HAP-1 (cell line): ENCODE data around the gene SESN3.
"Not testable (repeated sequence)": the region's sequence is repeated elsewhere in the genome, so short reads cannot be mapped to it uniquely, and the experiment has no call there.

ENCODE experiments used
- DNase-seq, 2 experiments: peaks; one replicate each; pipeline ENCODE4 v3.0.0-alpha.2; 2016 to 2020; ENCODE audit warnings: low spot score in 2 of 2
- H3K27me3 ChIP-seq: fragments of 250-450 bp; sonication (Bioruptor Pico); 2 replicates; pipeline ENCODE4 v1.5.1; 2020; ENCODE audit warnings: low read depth, mild to moderate bottlenecking, moderate library complexity
- H3K36me3 ChIP-seq: fragments of 250-450 bp; sonication (Bioruptor Pico); replicated peaks from 2 replicates; pipeline ENCODE4 v1.5.1; 2020; ENCODE audit warnings: mild to moderate bottlenecking
- H3K4me1 ChIP-seq: fragments of 250-450 bp; sonication (Bioruptor Pico); 2 replicates; pipeline ENCODE4 v1.5.1; 2020; ENCODE audit warnings: mild to moderate bottlenecking
- H3K4me3 ChIP-seq: fragments of 250-450 bp; sonication (Bioruptor Pico); 2 replicates; pipeline ENCODE4 v1.5.1; 2020; ENCODE audit warnings: mild to moderate bottlenecking, moderate library complexity
- H3K9me3 ChIP-seq: fragments of 250-450 bp; sonication (Bioruptor Pico); 2 replicates; pipeline ENCODE4 v1.5.1; 2020; ENCODE audit warnings: mild to moderate bottlenecking, moderate library complexity
- in situ Hi-C: fragments of 300-500 bp; cut with MboI; formaldehyde crosslinking; loops from 3 replicates; pipeline ENCODE4 v1.14.3; 2020; ENCODE audit warnings: low sequenced_read_pairs, inconsistent platforms, mixed read lengths

Gene SESN3

DNA sequence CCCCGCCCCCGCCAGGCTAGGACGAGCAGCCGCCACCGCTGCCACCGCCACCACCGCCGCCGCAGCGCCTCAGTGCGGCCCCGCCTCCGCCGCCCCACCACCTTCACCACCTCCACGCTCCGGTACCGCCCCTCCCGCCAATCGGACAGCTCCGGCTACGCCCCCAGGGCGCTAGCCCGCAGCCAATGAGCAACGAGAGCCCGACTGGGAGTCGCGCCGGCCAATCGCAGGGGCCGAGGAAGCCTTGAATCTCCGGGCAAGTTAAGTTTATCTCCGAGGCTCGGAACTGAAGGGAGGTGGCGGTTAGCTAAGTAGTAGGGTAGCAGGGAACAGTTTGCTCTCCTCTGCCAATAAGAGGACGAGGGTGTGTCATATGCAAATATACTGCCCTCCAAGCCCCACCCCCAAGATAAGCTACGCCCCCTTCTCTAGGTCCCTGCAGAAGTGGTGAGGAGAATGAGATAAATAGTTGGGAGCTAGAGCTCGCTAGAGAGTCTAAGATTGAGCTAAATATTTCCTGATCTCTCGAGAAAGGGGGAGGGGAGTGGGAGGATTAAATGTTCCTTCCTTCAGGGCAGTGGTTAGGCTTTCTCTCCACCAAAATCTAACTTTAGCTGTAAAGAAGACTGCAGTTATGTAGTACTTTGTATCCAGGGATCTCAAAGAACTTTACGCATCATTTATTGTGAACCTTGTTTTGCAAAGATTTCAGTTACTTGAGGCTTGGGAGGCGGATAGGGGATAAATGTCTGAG is at the start of gene SESN3:
TSS of gene SESN3 (minus strand) at position 76 of the 754 bp plus-strand sequence. CDS start 342 bp downstream, outside the sequence.
- Histone ChIP-seq H3K27me3 (no peaks in the 10 kb centered on the region), H3K4me3 (peak within 1 kb of the TSS; percentile 55), H3K4me1 (peaks cover 31% of the 10 kb centered on the region), H3K9me3 (no peaks in the 10 kb centered on the region), H3K36me3 (no peaks in the 10 kb centered on the region)
- in situ Hi-C loops, result no loop called here
- DNase-seq, result peak; percentile 100

GRCh38 chr11:95279921-95280868 is 49.2 kb upstream of the SESN3 start:
- peak; percentile 82 to 95 for DNase-seq
- Histone ChIP-seq H3K27me3 (no peaks in the 10 kb centered on the region), H3K36me3 (no peaks in the 10 kb centered on the region), H3K4me3 (no peak overlapping the region), H3K4me1 (peaks cover 45% of the 10 kb centered on the region), H3K9me3 (no peaks in the 10 kb centered on the region)
- in situ Hi-C loops, result no loop called here

DNA sequence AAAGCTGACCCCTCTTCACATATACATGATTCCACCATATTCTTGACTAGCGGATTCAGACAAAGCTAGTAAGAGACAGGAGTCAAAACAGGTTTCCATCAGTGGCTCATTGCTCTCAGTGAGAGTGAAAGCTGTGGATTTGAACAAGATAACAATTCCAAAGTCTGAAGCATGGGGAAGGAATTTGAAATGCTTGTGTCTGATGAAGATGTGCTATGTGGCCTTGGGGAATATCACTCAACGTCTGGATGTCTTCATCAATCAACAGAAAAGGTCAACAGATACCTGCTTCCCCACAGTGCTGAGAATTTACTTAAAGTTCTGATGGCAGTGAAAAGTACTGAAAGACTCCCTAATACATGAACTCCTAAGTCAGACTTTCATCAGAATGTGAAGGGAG is 46.9 kb upstream of the SESN3 start:
- Histone ChIP-seq H3K4me3 (no peak overlapping the region), H3K27me3 (no peaks in the 10 kb centered on the region), H3K36me3 (no peaks in the 10 kb centered on the region), H3K4me1 (peaks cover 45% of the 10 kb centered on the region), H3K9me3 (no peaks in the 10 kb centered on the region)
- no peak for DNase-seq
- in situ Hi-C loops, result no loop called here

DNA sequence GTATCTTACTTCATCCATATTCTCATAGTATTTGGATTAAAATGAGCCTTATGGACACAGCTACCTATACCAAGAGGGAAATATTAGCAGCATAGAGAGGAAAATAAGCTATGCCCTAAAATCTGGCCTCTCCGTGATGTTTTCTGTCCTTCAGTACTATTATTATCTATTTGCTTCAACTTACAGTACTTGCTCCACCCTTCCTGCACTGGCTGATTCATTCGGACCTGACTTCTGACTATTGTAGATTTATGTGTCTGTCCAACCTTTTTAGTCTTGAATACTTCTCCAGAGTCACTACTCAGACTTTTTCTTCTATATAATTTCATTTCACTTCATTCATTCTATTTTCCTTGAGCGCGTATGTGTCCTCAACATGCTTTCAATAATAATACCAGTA is 45.1 kb upstream of the SESN3 start:
- in situ Hi-C loops, result no loop called here
- Histone ChIP-seq H3K27me3 (no peaks in the 10 kb centered on the region), H3K4me3 (no peak overlapping the region), H3K36me3 (no peaks in the 10 kb centered on the region), H3K4me1 (peaks cover 32% of the 10 kb centered on the region), H3K9me3 (no peaks in the 10 kb centered on the region)
- no peak for DNase-seq

DNA sequence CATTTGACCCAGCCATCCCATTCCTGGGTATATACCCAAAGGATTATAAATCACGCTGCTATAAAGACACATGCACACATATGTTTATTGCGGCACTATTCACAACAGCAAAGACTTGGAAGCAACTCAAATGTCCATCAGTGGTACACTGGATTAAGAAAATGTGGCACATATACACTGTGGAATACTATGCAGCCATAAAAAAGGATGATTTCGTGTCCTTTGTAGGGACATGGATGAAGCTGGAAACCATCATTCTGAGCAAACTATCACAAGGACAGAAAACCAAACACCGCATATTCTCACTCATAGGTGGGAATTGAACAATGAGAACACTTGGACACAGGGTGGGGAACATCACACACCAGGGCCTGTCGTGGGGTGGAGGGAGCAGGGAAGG is 42.6 kb upstream of the SESN3 start:
- H3K4me3 ChIP-seq, H3K27me3 ChIP-seq, H3K36me3 ChIP-seq, in situ Hi-C loops, H3K4me1 ChIP-seq, H3K9me3 ChIP-seq, DNase-seq: not testable (repeated sequence)

DNA sequence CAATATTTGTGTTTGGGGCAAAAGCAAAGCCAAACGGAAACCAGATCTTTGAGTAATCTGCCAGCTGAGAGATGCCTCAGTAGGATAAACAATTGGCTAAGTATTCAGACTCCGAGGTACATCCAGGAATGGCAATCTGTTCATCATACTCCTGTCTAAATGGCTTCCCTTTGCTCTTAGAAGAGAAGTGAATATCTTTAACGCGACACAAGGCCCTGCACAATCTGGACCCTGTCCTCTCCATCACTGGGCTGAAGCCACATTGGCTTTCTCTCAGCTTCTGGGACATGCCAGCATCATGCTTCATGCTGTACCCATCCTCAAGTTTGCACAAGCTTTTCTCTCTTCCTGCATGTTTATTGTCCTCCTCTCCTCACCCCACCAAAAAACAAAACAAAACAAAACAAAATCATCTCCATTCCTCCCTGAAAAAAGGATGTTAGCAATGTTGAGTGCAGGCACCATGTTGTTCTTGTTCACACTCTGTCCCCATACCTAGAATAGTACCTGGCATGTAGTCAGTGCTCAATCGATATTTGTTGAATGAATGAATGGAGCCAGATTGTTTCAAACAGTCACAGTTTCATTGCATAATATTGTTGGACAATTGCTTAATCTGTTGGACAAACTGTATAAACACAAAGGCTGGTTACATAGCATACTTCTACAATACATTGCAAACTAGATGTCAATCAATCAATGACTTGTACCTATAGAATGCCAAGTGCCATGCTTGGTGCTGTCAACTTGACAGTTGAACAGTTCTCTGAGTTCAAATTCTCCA is 38.2 kb upstream of the SESN3 start:
- Histone ChIP-seq H3K9me3 (no peaks in the 10 kb centered on the region), H3K4me1 (no peaks in the 10 kb centered on the region), H3K27me3 (no peaks in the 10 kb centered on the region), H3K36me3 (no peaks in the 10 kb centered on the region), H3K4me3 (no peak overlapping the region)
- in situ Hi-C loops, result no loop called here
- DNase-seq, result no peak

DNA sequence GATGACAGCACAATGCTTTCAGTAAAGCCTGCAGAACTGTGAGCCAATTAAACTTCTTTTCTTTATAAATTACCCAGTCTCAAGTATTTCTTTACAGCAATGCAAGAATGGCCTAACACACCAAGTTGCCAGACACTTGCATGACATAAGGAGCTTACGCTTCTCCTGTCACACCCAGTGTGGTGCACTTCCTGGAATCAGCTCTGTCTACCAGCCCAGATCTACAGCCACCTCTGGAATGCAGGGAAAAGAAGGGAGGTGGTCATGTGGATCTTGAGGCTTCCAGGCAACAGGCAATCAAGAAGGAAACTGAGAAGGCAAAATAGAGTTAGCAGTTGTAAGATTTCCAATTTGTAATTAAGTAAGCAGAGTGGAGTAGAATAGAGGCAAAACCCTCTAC is 37.4 kb upstream of the SESN3 start:
- no peak for DNase-seq
- in situ Hi-C loops, result no loop called here
- Histone ChIP-seq H3K4me1 (no peaks in the 10 kb centered on the region), H3K4me3 (no peak overlapping the region), H3K27me3 (no peaks in the 10 kb centered on the region), H3K36me3 (no peaks in the 10 kb centered on the region), H3K9me3 (no peaks in the 10 kb centered on the region)

- in situ Hi-C loops, result no loop called here
- no peak for DNase-seq
- no peaks in the 10 kb centered on the region for H3K27me3 ChIP-seq
These were observed 36.7 kb upstream of the SESN3 start for GRCh38 chr11:95267601-95268213.

DNA sequence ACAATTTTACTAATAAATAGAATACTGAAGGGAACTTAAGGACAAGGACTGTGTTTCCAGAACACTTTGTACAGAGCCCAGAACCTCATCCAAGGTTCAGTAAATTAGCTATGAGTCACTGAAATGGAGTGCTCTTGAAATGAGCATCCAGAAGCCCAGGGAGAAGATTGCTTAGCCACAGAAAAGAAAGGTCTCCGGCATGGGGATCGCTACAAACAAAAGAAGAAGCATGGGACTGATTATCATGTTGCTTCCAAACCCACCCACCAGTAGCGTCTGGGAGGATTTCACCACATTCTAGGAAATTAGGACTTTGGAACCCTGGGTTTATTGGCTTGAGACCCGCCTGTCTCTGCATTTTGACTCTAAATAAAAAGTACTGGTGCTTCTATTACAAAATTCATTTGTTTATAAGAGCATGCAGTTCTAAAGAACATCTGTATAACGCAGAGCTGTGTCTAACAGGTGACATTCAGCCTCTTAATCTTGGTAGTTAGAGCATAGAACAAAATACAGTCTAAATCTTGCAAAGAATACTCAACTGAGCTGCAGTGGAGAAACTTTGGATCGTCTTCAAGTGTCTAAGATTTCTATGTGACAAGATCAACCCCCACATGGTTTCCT is 35.9 kb upstream of the SESN3 start:
- in situ Hi-C loops, result no loop called here
- Histone ChIP-seq H3K4me1 (no peaks in the 10 kb centered on the region), H3K27me3 (no peaks in the 10 kb centered on the region), H3K9me3 (no peaks in the 10 kb centered on the region), H3K4me3 (no peak overlapping the region), H3K36me3 (no peaks in the 10 kb centered on the region)
- no peak for DNase-seq

More at GRCh38 chr11:95267601-95268213, 36.7 kb upstream of the SESN3 start:
- no peaks in the 10 kb centered on the region for H3K36me3 ChIP-seq
- no peaks in the 10 kb centered on the region for H3K4me1 ChIP-seq
- no peaks in the 10 kb centered on the region for H3K9me3 ChIP-seq
- no peak overlapping the region for H3K4me3 ChIP-seq

- DNase-seq, result no peak
- no peaks in the 10 kb centered on the region for H3K9me3 ChIP-seq
- H3K36me3 ChIP-seq, result no peaks in the 10 kb centered on the region
- no peaks in the 10 kb centered on the region for H3K4me1 ChIP-seq
- no peak overlapping the region for H3K4me3 ChIP-seq
- in situ Hi-C loops, result no loop called here
- no peaks in the 10 kb centered on the region for H3K27me3 ChIP-seq
These were observed 33.9 kb upstream of the SESN3 start for GRCh38 chr11:95264881-95265280.

GRCh38 chr11:95262994-95263765 is 32.2 kb upstream of the SESN3 start:
- H3K9me3 ChIP-seq, result no peaks in the 10 kb centered on the region
- H3K36me3 ChIP-seq, result no peaks in the 10 kb centered on the region
- in situ Hi-C loops, result no loop called here
- no peaks in the 10 kb centered on the region for H3K27me3 ChIP-seq
- no peak for DNase-seq
- no peak overlapping the region for H3K4me3 ChIP-seq
- no peaks in the 10 kb centered on the region for H3K4me1 ChIP-seq

- Histone ChIP-seq H3K36me3 (no peaks in the 10 kb centered on the region), H3K27me3 (no peaks in the 10 kb centered on the region), H3K9me3 (no peaks in the 10 kb centered on the region), H3K4me1 (peaks cover 40% of the 10 kb centered on the region), H3K4me3 (no peak overlapping the region)
- DNase-seq, result no peak
- in situ Hi-C loops, result no loop called here
These were observed 26.5 kb upstream of the SESN3 start for GRCh38 chr11:95257456-95257971.
